ENCODE measurements around the gene TANC1.

GRCh38 chr2:159070235-159070634, 101.8 kb downstream of the TANC1 start:
- TF ChIP-seq CTCF (IDR thresholded peaks at IDR 0.05; ENCODE audit: borderline replicate concordance, extremely low read depth, low read length, poor library complexity, severe bottlenecking): no peak
- no peak for TF ChIP-seq EZH2 (IDR thresholded peaks at IDR 0.05; ENCODE audit: borderline replicate concordance, low read depth, low read length, severe bottlenecking)

All from DND-41 (cell line).